Smooth muscle cell (in vitro differentiated cells): ENCODE measurements around the gene ADPRH. TPM values are rescaled to one million over a fixed set of nuclear protein-coding genes. Genes with fewer than 3 reads are reported as not detected.

Source experiments
- DNase-seq: peaks from one replicate; lab custom pipeline; 2025; ENCODE audit not compliant: unreplicated experiment; lab: John Stamatoyannopoulos, UW
- H2AFZ ChIP-seq: fragments of 200-600 bp; sonication (generic); 2 replicates; pipeline ENCODE4 v1.6.0; 2016; ENCODE audit warnings: antibody characterized with exemption, low read depth, mild to moderate bottlenecking
- H3F3A ChIP-seq: fragments of 200-600 bp; sonication (generic); 2 replicates; pipeline ENCODE4 v1.6.0; 2017; ENCODE audit warnings: antibody characterized with exemption, low read depth
- H3K27ac ChIP-seq: fragments of 200-600 bp; sonication (generic); 2 replicates; pipeline ENCODE4 v1.5.1; 2016; ENCODE audit warnings: low read depth, mild to moderate bottlenecking
- H3K27me3 ChIP-seq: fragments of 200-600 bp; sonication (generic); 2 replicates; pipeline ENCODE4 v1.6.1; 2016; ENCODE audit warnings: low read depth, mild to moderate bottlenecking
- H3K36me3 ChIP-seq: fragments of 200-600 bp; sonication (generic); 2 replicates; pipeline ENCODE4 v1.5.1; 2016; ENCODE audit warnings: low read depth
- H3K4me1 ChIP-seq: fragments of 200-600 bp; sonication (generic); 2 replicates; pipeline ENCODE4 v1.5.1; 2016; ENCODE audit warnings: low read depth
- H3K4me2 ChIP-seq: fragments of 200-600 bp; sonication (generic); 2 replicates; pipeline ENCODE4 v1.6.0; 2016; ENCODE audit warnings: mild to moderate bottlenecking
- H3K4me3 ChIP-seq: fragments of 200-600 bp; sonication (generic); 2 replicates; pipeline ENCODE4 v1.5.1; 2016; ENCODE audit warnings: mild to moderate bottlenecking
- H3K79me2 ChIP-seq: fragments of 200-600 bp; sonication (generic); 2 replicates; pipeline ENCODE4 v1.6.0; 2016; ENCODE audit warnings: low read depth, mild to moderate bottlenecking
- H3K9ac ChIP-seq: fragments of 200-600 bp; sonication (generic); 2 replicates; pipeline ENCODE4 v1.6.0; 2016; ENCODE audit warnings: low read depth
- H3K9me3 ChIP-seq: fragments of 200-600 bp; sonication (generic); replicated peaks from 2 replicates; pipeline ENCODE4 v1.5.1; 2016; ENCODE audit warnings: low read depth
- H4K20me1 ChIP-seq: fragments of 200-600 bp; sonication (generic); 2 replicates; pipeline ENCODE4 v1.6.0; 2016; ENCODE audit warnings: low read depth
- CTCF ChIP-seq: fragments of 200-600 bp; sonication (generic); IDR thresholded peaks from 2 replicates; pipeline ENCODE4 v1.5.1; 2017; ENCODE audit warnings: borderline replicate concordance, mild to moderate bottlenecking, antibody characterized with exemption; ENCODE audit not compliant: insufficient read depth, poor library complexity, severe bottlenecking
- WGBS: methylation state at CpG from one replicate; pipeline ENCODE4 v1.1.7; 2016; ENCODE audit warnings: low lambda C conversion rate; 5-methylcytosine and 5-hydroxymethylcytosine counted together
- polyA plus RNA-seq: library from polyadenylated mRNA; unstranded; fragments of >200 nt; fragmentation: Nextera tagmentation; extraction: Ambion mirVana; gene quantifications from 2 replicates; pipeline ENCODE4 v1.2.1, GENCODE V29; 2016
- total RNA-seq: library from RNA; depleted of rRNA; stranded (reverse); fragments of >200 nt; gene quantifications from 2 replicates; pipeline ENCODE4 v1.2.3, GENCODE V29; 2014

Gene ADPRH
- total and polyA plus RNA-seq, 2 experiments from 2014 or later, result 1.3 to 2.9 TPM

- H3F3A ChIP-seq, result no peaks in the 10 kb centered on the region
- no peak overlapping the region for H3K9ac ChIP-seq
- WGBS, result 76% methylated on average over 8 of the region's 8 CpGs
- no peaks in the 10 kb centered on the region for H3K27me3 ChIP-seq
- H3K9me3 ChIP-seq, result no peaks in the 10 kb centered on the region
- no peak overlapping the region for H3K27ac ChIP-seq
- H3K79me2 ChIP-seq, result no peaks in the 10 kb centered on the region
- H2AFZ ChIP-seq, result no peak overlapping the region
- TF ChIP-seq CTCF, result no peak
- H3K4me3 ChIP-seq, result no peak overlapping the region
- DNase-seq, result no peak
- no peak overlapping the region for H3K4me2 ChIP-seq
- H3K4me1 ChIP-seq, result no peaks in the 10 kb centered on the region
- H4K20me1 ChIP-seq, result no peaks in the 10 kb centered on the region
- H3K36me3 ChIP-seq, result no peaks in the 10 kb centered on the region
These were observed 48.2 kb downstream of the ADPRH start for GRCh38 chr3:119627461-119627860.

- 100% methylated on average over 4 of the region's 4 CpGs for WGBS
- no peak for TF ChIP-seq CTCF
- no peak overlapping the region for H3K27ac ChIP-seq
These were observed 49.1 kb downstream of the ADPRH start for GRCh38 chr3:119628390-119628789.

GRCh38 chr3:119628816-119629445 is 49.6 kb downstream of the ADPRH start:
- Histone ChIP-seq H3K36me3 (no peaks in the 10 kb centered on the region), H3K4me3 (no peak overlapping the region), H4K20me1 (no peaks in the 10 kb centered on the region), H3K27ac (no peak overlapping the region), H2AFZ (no peak overlapping the region), H3K27me3 (no peaks in the 10 kb centered on the region), H3K9ac (no peak overlapping the region), H3K4me2 (no peak overlapping the region), H3K4me1 (no peaks in the 10 kb centered on the region), H3K9me3 (no peaks in the 10 kb centered on the region), H3K79me2 (no peaks in the 10 kb centered on the region), H3F3A (no peaks in the 10 kb centered on the region)
- TF ChIP-seq CTCF, result no peak
- DNase-seq, result no peak
- WGBS, result 88% methylated on average over 1 of the region's 1 CpG

More at GRCh38 chr3:119628390-119628789, 49.1 kb downstream of the ADPRH start:
- H3F3A ChIP-seq, result no peaks in the 10 kb centered on the region
- H3K36me3 ChIP-seq, result no peaks in the 10 kb centered on the region
- H3K4me2 ChIP-seq, result no peak overlapping the region
- H2AFZ ChIP-seq, result no peak overlapping the region
- H4K20me1 ChIP-seq, result no peaks in the 10 kb centered on the region
- no peaks in the 10 kb centered on the region for H3K4me1 ChIP-seq
- H3K9me3 ChIP-seq, result no peaks in the 10 kb centered on the region
- H3K79me2 ChIP-seq, result no peaks in the 10 kb centered on the region
- no peak for DNase-seq
- no peaks in the 10 kb centered on the region for H3K27me3 ChIP-seq
- H3K9ac ChIP-seq, result no peak overlapping the region
- H3K4me3 ChIP-seq, result no peak overlapping the region
